SJCRH30 (cell line): ENCODE results near the gene BICD1. TPM values are rescaled to one million over a fixed set of nuclear protein-coding genes. Genes with fewer than 3 reads are reported as not detected.
"Not testable (repeated sequence)": the region's sequence is repeated elsewhere in the genome, so short reads cannot be mapped to it uniquely, and the experiment has no call there.

Source experiments
- DNase-seq, 2 experiments: peaks; one replicate each; pipeline ENCODE4 v3.0.0-alpha.2; 2015 to 2020
- H3K27ac ChIP-seq: fragments of 250-450 bp; sonication (Bioruptor Pico); 2 replicates; pipeline ENCODE4 v1.5.1; 2020; ENCODE audit warnings: mild to moderate bottlenecking, moderate library complexity
- H3K27me3 ChIP-seq: fragments of 250-450 bp; sonication (Bioruptor Pico); 2 replicates; pipeline ENCODE4 v1.5.1; 2020; ENCODE audit warnings: mild to moderate bottlenecking, moderate library complexity
- H3K36me3 ChIP-seq: fragments of 250-450 bp; sonication (Bioruptor Pico); 2 replicates; pipeline ENCODE4 v1.5.1; 2020; ENCODE audit warnings: mild to moderate bottlenecking, moderate library complexity
- H3K4me1 ChIP-seq: fragments of 250-450 bp; sonication (Bioruptor Pico); 2 replicates; pipeline ENCODE4 v1.5.1; 2020; ENCODE audit warnings: mild to moderate bottlenecking, moderate library complexity
- H3K4me3 ChIP-seq: fragments of 250-450 bp; sonication (Bioruptor Pico); 2 replicates; pipeline ENCODE4 v1.5.1; 2020; ENCODE audit warnings: mild to moderate bottlenecking, moderate library complexity
- H3K9me3 ChIP-seq: fragments of 250-450 bp; sonication (Bioruptor Pico); replicated peaks from 2 replicates; pipeline ENCODE4 v1.5.1; 2020; ENCODE audit warnings: mild to moderate bottlenecking, moderate library complexity
- total RNA-seq: library from RNA; depleted of rRNA; stranded (reverse); fragments of >200 nt; shearing (Covaris generic); gene quantifications from 2 replicates; pipeline ENCODE4 v1.2.3, GENCODE V29; 2014

Gene BICD1
- total RNA-seq, 1 experiment from 2014 or later: 10.8 TPM

DNA sequence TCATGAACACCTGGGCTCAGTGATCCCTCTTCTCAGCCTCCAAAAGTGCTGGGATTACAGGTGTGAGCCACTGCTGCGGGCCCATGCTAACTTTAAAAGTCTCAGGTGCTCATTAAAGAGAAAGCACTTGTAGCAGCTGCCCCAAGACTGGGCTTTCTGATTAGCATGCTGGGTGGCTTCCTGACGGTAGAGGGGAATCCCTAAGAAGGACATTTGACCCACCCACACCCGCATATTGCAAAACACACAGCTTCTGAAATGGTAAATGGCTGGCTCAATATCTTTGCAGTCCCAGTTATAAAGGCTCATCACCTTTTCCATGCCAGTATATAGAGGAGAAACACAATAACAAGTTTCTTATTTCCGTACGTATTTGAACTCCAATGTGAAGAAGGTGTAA lies 19.3 kb upstream of the BICD1 start:
- no peak overlapping the region for H3K4me3 ChIP-seq
- no peaks in the 10 kb centered on the region for H3K36me3 ChIP-seq
- H3K27ac ChIP-seq: no peak overlapping the region
- no peaks in the 10 kb centered on the region for H3K27me3 ChIP-seq
- H3K9me3 ChIP-seq: no peaks in the 10 kb centered on the region
- peaks cover 17% of the 10 kb centered on the region for H3K4me1 ChIP-seq
- DNase-seq: no peak

DNA sequence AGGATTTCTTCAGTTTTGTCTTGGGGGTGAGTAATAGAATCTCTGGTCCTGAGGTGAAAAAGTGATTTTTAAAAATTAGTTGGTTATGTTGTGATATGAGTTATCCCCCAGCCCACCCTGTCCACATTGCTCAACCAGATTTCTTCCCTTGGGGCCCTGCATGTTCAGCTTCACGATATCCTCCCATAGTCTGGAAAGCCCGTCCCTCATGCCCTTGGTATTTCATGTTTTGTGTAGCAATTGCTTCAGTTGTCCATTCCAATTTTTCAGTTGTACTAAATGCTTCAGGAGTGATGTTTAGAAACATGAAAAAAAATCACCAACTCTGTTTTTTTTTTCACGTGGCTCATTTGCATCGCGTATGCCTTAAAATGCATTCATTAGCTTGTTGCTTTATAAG lies 17.5 kb upstream of the BICD1 start:
- H3K27ac ChIP-seq: no peak overlapping the region
- no peak overlapping the region for H3K4me3 ChIP-seq
- DNase-seq: no peak
- no peaks in the 10 kb centered on the region for H3K9me3 ChIP-seq
- H3K4me1 ChIP-seq: peaks cover 9% of the 10 kb centered on the region
- no peaks in the 10 kb centered on the region for H3K27me3 ChIP-seq
- H3K36me3 ChIP-seq: no peaks in the 10 kb centered on the region

DNA sequence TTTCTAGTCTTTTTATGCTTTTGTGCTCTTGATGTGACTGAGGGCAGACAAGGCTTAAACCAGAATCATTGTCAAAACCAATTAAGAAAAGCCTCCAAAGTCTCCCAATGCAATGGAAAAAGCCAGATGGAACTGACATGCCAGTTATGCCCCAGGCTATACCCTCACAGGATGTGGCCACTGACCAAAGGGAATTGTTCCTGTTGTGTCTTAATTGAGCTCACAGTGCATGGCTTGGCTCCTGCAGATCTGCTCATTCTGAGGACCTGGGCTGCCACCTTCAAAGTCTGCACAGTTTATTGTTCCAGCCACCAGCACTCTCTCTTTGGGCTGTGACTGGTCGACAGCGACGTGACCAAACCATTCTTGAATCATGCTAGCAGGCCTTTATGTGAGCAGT lies 17.1 kb upstream of the BICD1 start:
- H3K4me3 ChIP-seq: no peak overlapping the region
- peaks cover 6% of the 10 kb centered on the region for H3K4me1 ChIP-seq
- H3K27me3 ChIP-seq: no peaks in the 10 kb centered on the region
- no peaks in the 10 kb centered on the region for H3K36me3 ChIP-seq
- H3K27ac ChIP-seq: no peak overlapping the region
- no peaks in the 10 kb centered on the region for H3K9me3 ChIP-seq
- DNase-seq: peak; percentile 28 to 57

DNA sequence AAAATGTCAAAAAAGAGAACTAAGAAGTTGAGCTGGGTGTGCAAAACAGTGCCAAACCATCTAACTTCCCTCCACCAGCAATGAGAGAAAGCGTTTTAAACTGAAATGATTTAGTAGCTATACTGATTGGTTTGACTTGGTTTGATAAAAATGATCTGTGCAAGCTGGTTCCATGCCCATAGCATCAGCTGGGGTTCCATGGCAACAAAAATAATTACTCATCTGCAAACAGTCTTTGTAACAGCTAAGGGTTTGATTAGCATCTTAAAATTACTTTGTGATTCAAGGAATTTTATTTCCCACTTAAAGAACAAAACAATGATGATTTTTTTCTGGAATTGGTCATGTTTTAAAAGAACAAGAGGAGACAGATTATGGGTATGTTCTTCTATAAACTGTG lies 15.0 kb upstream of the BICD1 start:
- Histone ChIP-seq H3K9me3 (no peaks in the 10 kb centered on the region), H3K4me3 (no peak overlapping the region), H3K27ac (no peak overlapping the region), H3K4me1 (peaks cover 6% of the 10 kb centered on the region), H3K36me3 (no peaks in the 10 kb centered on the region), H3K27me3 (no peaks in the 10 kb centered on the region)
- no peak for DNase-seq

DNA sequence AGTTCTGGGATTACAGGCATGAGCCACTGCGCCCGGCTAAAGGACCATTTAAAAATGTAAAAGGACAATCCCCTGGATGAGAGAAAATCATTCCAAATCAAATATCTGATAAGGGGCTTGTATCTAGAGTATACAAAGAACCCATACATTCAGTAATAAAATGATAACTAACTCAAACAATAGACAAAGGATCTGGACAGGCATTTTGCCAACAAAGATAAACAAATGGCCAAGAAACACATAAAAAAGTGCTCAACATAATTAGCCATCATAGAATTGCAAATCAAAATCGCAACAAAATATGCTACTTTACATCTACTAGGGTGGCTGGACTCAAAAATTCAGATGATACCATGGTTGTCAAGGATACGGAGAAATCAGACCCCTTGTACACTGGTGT lies 8.5 kb upstream of the BICD1 start:
- H3K27me3 ChIP-seq: no peaks in the 10 kb centered on the region
- H3K36me3 ChIP-seq: no peaks in the 10 kb centered on the region
- no peak for DNase-seq
- H3K9me3 ChIP-seq: no peaks in the 10 kb centered on the region
- H3K27ac ChIP-seq: no peak overlapping the region
- H3K4me1 ChIP-seq: peaks cover 4% of the 10 kb centered on the region; the same call in 1 of the 2 replicates
- no peak overlapping the region for H3K4me3 ChIP-seq

DNA sequence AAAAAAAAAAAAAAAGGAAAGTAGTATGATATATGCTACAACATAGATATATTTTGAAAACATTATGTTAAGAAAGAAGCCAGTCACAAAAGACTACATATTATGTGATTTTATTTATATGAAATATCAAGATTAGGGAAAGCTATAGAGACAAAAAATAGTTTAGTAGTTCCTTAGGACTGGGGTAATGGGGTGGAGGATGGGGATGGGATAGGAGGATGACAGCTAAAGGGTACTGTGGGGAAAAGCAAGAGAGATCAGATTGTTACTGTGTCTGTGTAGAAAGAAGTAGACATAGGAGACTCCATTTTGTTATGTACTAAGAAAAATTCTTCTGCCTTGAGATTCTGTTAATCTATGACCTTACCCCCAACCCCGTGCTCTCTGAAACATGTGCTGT lies 7.4 kb upstream of the BICD1 start:
- H3K27ac ChIP-seq, H3K36me3 ChIP-seq, H3K9me3 ChIP-seq, H3K4me1 ChIP-seq, H3K27me3 ChIP-seq, DNase-seq, H3K4me3 ChIP-seq: not testable (repeated sequence)

DNA sequence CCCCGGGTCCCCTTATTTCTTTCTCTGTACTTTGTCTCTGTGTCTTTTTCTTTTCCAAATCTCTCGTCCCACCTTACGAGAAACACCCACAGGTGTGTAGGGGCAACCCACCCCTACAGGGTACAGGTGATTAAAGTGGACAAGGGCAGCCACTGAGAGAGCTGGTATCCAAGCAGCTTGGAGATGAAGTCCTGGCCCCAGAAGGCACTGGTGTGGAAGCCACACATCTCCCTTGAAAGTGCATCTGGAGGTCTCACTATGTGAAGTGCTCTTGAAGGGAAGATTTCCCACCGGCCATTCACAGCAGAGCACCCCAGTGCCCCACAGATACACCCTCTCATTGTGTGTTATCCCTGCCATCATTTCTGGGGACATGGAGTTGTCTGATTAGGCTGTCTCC lies 6.3 kb upstream of the BICD1 start:
- Histone ChIP-seq H3K4me3 (no peak overlapping the region), H3K27ac (no peak overlapping the region), H3K4me1 (peaks cover 4% of the 10 kb centered on the region; the same call in 1 of the 2 replicates), H3K9me3 (no peaks in the 10 kb centered on the region), H3K27me3 (no peaks in the 10 kb centered on the region), H3K36me3 (no peaks in the 10 kb centered on the region)
- DNase-seq: no peak

DNA sequence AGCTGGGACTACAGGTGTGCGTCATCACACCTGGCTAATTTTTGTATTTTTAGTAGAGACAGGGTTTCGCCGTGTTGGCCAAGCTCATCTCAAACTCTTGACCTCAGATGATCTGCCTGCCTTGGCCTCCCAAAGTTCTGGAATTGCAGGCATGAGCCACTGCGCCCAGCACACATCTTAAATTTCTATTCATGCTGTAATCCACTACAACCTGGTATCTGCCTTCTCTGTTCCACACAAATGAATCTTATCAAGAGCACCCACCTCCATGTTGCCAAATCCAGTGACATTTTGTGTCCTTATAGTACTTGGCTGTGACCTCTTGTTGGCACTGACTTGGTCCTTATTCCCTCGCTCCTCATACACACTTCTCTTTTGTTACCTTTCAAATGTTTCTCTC lies 5.8 kb upstream of the BICD1 start:
- peaks cover 4% of the 10 kb centered on the region; the same call in 1 of the 2 replicates for H3K4me1 ChIP-seq
- H3K9me3 ChIP-seq: no peaks in the 10 kb centered on the region
- no peak overlapping the region for H3K27ac ChIP-seq
- DNase-seq: no peak
- no peak overlapping the region for H3K4me3 ChIP-seq
- no peaks in the 10 kb centered on the region for H3K36me3 ChIP-seq
- no peaks in the 10 kb centered on the region for H3K27me3 ChIP-seq

DNA sequence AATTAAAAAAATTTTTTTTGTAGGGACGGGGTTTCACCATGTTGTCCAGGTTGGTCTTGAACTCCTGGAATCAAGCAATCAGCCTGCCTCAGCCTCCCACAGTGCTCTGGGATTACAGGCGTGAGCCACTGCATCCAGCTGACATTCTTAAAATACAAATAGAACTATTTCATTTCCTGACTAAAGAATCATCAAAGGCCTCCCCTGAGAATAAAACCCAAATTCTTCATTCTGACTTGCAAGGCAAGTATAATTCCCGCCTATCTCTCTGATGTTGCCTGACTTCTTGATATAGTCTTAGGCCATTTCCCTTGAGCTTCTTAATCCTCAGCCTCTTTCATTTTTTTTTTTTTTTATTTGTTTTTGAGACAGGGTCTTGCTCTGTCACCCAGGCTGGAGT lies 4.4 kb upstream of the BICD1 start:
- DNase-seq: no peak
- H3K27me3 ChIP-seq: no peaks in the 10 kb centered on the region
- H3K36me3 ChIP-seq: no peaks in the 10 kb centered on the region
- H3K27ac ChIP-seq: no peak overlapping the region
- no peaks in the 10 kb centered on the region for H3K9me3 ChIP-seq
- H3K4me3 ChIP-seq: no peak overlapping the region
- peaks cover 4% of the 10 kb centered on the region; the same call in 1 of the 2 replicates for H3K4me1 ChIP-seq

DNA sequence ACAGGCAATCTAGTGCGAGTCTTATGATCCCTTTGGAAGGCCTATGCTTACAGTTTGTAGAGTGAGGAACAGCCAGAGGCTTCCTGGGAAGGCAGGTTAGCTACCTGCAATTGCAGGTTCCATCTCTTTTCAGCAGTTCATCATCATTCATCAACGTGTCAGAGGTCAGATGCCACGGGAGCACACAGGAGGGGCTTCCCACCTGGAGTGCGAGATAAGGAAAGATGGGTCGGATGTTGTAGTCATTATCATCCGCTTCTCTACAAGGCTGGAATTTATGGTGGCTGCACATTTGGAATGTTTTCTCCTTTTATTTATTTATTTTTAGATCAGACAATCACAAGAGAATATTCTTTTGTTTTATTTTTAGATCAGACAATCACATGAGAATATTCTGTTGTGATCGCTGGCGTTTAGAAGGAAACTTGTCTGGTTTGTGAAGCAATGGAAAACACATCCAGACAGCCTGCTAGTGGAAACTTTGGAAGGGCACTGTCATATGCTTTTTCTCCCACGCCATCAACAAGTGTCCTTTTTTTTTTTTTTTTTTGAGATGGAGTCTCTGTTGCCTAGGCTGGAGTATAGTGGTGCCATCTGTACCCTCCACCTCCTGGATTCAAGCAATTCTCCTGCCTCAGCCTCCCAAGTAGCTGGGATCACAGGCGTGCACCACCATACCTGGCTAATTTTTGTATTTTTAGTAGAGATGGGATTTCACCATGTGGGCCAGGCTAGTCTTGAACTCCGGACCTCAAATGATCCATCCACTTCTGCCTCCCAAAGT lies 1.9 kb upstream of the BICD1 start:
- DNase-seq: no peak
- no peaks in the 10 kb centered on the region for H3K36me3 ChIP-seq
- no peaks in the 10 kb centered on the region for H3K4me1 ChIP-seq
- H3K27me3 ChIP-seq: no peaks in the 10 kb centered on the region
- no peak overlapping the region for H3K27ac ChIP-seq
- H3K9me3 ChIP-seq: no peaks in the 10 kb centered on the region
- H3K4me3 ChIP-seq: no peak overlapping the region

DNA sequence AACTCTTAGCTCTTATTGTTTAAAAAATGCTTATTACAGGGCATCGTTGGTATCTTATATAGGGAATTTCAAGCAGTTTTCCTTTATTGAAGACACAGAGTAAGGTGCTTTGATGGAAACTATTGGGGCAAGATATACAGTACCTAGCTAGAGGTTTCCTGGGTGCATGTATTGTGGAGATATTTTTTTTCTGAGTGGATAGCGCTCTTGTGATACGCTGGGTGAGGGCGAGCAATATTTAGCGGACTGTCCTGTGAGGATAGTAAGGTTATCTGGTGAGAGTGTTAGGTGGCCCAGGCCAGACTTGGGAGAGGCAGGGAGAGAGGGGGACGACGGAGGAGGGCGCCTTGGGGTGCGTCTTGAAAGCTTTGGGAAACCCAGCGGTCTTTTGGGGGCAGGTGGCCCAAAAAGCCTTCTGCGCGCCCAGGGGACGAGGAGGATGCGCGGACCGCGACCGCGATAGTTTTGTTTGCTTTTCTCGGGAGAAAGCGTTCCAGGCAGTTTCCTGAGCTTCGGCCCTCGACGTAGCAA lies 596 bp upstream of the BICD1 start:
- Histone ChIP-seq H3K4me1 (no peaks in the 10 kb centered on the region), H3K4me3 (peak overlapping the region; percentile 98), H3K36me3 (no peaks in the 10 kb centered on the region), H3K27ac (peak overlapping the region; percentile 73; the same call in 1 of the 2 replicates), H3K9me3 (no peaks in the 10 kb centered on the region), H3K27me3 (no peaks in the 10 kb centered on the region)
- no peak for DNase-seq

DNA sequence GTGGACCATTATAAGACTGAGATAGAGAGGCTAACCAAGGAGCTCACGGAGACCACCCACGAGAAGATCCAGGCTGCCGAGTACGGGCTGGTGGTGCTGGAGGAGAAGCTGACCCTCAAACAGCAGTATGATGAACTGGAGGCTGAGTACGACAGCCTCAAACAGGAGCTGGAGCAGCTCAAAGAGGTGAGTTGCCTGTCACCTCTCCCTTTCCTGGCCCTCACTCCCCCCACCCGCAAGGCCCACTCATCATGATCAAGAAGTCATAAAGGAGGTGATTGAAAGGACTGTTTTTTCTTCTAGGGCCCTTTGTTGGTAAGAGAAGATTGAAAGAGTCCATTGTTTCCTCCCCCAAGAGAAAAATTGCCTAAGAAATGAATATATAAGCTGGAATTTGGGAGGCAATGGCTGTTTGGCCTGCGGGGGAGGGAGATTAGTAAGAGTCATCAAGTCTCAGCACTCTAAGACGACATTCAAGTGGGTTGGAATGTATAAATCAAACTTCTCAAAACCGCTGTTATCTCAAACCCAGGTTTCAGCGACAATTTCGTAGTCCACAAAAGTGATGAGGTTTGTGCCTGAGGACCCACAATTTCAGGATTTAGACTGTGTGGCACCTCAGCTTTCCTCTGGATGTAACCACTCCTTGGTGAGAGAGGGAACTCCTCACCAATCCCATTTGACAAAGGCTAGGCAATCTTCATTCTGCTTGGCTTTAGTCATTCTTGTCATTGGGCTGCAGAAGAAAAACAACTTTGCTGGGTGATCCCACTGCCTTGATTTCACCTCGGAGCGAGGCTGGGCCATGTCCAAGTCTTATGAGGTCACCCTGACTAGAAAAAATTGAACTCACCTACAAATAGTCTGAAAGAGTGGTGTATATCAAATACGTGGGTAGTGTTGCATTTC lies 966 bp downstream of the BICD1 start:
- DNase-seq: peak; percentile 11 to 47
- Histone ChIP-seq H3K4me3 (peak overlapping the region; percentile 98), H3K4me1 (no peaks in the 10 kb centered on the region), H3K27me3 (no peaks in the 10 kb centered on the region), H3K27ac (peak overlapping the region; percentile 73), H3K36me3 (no peaks in the 10 kb centered on the region), H3K9me3 (no peaks in the 10 kb centered on the region)

DNA sequence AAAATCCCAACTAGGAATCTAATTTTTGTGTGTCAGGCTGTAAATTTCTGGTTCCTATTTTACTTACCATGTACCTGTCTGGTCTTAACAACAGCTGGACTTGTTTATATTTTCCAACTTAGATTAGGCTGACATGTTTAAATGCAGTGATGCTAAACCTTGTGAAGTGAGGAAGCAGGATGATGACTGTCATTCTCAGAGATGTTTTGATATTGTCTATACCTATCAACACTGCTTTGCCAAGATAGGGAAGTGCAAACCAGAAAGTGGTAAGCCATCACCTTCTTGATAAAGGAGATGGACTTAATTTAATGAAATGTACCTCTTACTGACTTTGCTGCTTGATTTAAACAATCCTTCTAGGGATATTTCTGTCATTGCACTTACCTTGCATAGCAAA lies 2.1 kb downstream of the BICD1 start:
- H3K9me3 ChIP-seq: no peaks in the 10 kb centered on the region
- no peaks in the 10 kb centered on the region for H3K4me1 ChIP-seq
- no peaks in the 10 kb centered on the region for H3K27me3 ChIP-seq
- H3K27ac ChIP-seq: no peak overlapping the region
- no peak for DNase-seq
- H3K4me3 ChIP-seq: peak overlapping the region; percentile 98
- no peaks in the 10 kb centered on the region for H3K36me3 ChIP-seq

DNA sequence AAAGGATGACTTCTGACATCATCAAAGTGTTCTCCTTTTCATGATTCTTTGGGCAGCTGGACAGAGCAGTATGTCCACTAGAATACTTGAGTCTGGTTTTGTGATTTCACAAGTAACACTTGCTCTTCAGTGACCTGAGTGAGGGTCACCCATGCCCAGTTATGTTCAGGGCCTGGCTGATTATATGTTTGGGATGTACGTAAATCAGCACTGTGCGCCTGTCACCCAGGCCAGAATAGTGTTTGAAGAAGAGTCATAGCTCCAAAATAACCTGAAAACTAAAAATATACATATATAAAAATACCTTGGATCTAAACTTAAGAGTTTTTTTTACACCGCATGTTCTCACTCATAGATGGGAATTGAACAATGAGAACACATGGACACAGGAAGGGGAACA lies 3.8 kb downstream of the BICD1 start:
- Histone ChIP-seq H3K4me3 (no peak overlapping the region), H3K27ac (no peak overlapping the region)
- no peak for DNase-seq

DNA sequence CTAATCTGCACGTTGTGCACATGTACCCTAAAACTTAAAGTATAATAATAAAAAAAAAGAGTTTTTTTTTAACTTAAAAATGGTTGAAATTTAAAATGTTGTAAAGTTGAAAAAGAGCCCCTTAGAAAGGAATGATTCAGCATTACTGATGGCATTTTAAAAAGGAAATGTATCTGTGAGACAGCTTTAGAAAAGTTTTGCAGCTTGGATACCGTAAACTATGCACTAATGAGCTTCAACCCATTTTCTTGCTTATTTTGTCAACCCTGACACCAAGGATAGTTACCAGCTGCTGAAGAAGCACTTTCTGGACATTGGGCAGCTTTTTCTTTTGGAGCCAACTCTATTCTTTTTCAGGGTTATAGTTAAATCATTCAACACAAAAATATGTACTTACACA lies 4.3 kb downstream of the BICD1 start:
- no peak for DNase-seq

More for the DNA sequence above, 3.8 kb downstream of the BICD1 start:
- Histone ChIP-seq H3K9me3 (no peaks in the 10 kb centered on the region), H3K36me3 (no peaks in the 10 kb centered on the region), H3K4me1 (peaks cover 2% of the 10 kb centered on the region), H3K27me3 (no peaks in the 10 kb centered on the region)

More for the DNA sequence above, 4.3 kb downstream of the BICD1 start:
- Histone ChIP-seq H3K27ac (no peak overlapping the region), H3K27me3 (no peaks in the 10 kb centered on the region), H3K4me1 (peaks cover 7% of the 10 kb centered on the region), H3K4me3 (no peak overlapping the region), H3K36me3 (no peaks in the 10 kb centered on the region), H3K9me3 (no peaks in the 10 kb centered on the region)
